ENCODE results near the gene TP53I11. TPM values are rescaled to one million over a fixed set of nuclear protein-coding genes. Genes with fewer than 3 reads are reported as not detected.
A peak's percentile ranks its signal among the peaks of the same experiment; 100 is the strongest.

The TP53I11 gene
- total RNA-seq, 1 experiment from 2014 or later: 7.7 TPM

DNA sequence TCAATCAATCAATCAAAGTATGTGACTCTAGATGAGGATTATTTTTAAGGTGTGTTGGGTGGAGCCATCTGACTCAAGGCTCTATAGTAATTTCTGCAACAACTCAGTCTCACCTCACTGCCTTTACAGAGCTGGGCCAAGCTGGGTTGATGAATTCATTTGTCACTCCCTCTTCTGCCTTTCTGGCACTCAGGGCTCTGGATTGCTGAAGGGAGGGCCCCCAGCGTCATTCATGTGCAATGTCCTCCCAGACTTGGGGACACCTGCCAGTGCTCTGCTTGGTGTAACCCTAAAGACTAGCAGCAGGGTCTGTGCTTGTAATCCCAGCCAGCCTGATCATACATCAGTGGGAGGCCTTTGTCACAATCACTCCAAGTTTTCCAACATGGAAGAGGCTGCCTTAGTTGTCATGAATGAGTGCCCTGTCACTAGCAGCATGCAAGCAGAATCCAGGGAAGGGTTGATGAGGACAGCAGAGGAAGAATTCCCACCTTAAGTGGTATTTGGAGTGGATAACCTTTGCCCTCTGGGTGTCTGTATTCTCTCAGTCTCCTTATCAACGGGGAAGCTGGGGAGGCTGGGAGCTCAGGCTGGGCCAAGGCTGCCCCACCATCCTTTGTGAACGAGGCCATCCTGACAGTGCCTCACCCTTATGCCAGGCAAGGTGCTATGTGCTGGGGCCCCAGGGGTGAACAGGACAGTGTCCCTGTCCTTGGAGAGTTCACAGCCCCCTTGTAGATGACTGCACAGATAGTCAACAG lies 2.0 kb upstream of the TP53I11 start:
- Mint-ChIP-seq H3K36me3 (ENCODE audit: insufficient read depth, unreplicated experiment) (no peaks in the 10 kb centered on the region), H3K4me3 (ENCODE audit: unreplicated experiment) (no peak overlapping the region), H3K27me3 (ENCODE audit: insufficient read depth, unreplicated experiment) (no peaks in the 10 kb centered on the region), H3K27ac (ENCODE audit: unreplicated experiment) (no peak overlapping the region), H3K9me3 (ENCODE audit: unreplicated experiment) (no peaks in the 10 kb centered on the region), H3K4me1 (ENCODE audit: low read depth, unreplicated experiment) (peaks cover 6% of the 10 kb centered on the region)
- ChIA-PET CTCF (no interaction called here), POLR2A (no interaction called here)
- BruUV-seq (replicated peaks): no TSS peak
- DNase-seq: no peak
- Histone ChIP-seq H3K36me3 (ENCODE audit: control insufficient read depth, insufficient read depth, low read length) (no peaks in the 10 kb centered on the region), H3K4me1 (peaks cover 12% of the 10 kb centered on the region), H3K9me3 (no peaks in the 10 kb centered on the region), H3K4me3 (ENCODE audit: low read depth, low read length) (no peak overlapping the region), H3K27me3 (replicated peaks; ENCODE audit: control insufficient read depth, insufficient read depth, low read length) (no peaks in the 10 kb centered on the region)
- intact Hi-C loops (cut with micrococcal nuclease; ENCODE audit: unreplicated experiment): no loop called here
- TF ChIP-seq, protein P1, sequence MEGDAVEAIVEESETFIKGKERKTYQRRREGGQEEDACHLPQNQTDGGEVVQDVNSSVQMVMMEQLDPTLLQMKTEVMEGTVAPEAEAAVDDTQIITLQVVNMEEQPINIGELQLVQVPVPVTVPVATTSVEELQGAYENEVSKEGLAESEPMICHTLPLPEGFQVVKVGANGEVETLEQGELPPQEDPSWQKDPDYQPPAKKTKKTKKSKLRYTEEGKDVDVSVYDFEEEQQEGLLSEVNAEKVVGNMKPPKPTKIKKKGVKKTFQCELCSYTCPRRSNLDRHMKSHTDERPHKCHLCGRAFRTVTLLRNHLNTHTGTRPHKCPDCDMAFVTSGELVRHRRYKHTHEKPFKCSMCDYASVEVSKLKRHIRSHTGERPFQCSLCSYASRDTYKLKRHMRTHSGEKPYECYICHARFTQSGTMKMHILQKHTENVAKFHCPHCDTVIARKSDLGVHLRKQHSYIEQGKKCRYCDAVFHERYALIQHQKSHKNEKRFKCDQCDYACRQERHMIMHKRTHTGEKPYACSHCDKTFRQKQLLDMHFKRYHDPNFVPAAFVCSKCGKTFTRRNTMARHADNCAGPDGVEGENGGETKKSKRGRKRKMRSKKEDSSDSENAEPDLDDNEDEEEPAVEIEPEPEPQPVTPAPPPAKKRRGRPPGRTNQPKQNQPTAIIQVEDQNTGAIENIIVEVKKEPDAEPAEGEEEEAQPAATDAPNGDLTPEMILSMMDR (IDR thresholded peaks at IDR 0.05; ENCODE audit: insufficient read depth in 1 of 2, low read depth in 1 of 2, low read length in 1 of 2, severe bottlenecking in 1 of 2, unreplicated experiment in 1 of 2): no peak

DNA sequence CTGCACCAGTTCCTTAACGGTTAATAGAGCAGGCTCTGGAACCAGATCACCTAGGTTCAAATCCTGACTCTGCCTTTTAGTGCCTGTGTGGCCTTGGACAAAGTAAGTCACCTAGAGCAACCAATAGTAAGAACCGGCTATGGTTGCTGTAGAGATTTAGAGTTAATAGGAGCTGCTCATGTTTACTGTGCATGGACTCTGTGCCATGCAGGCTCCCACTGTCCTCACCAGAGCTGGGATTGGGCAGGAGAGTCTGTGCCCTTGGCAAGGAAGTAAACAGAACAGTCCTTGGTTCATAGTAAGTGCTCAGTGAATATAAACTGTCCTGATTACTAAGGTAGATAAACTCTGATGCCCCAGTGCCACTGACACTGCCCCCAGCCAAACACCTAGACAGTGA lies 1.4 kb upstream of the TP53I11 start:
- ChIA-PET POLR2A (no interaction called here), CTCF (no interaction called here)
- Mint-ChIP-seq H3K36me3 (ENCODE audit: insufficient read depth, unreplicated experiment) (no peaks in the 10 kb centered on the region), H3K27ac (ENCODE audit: unreplicated experiment) (no peak overlapping the region), H3K9me3 (ENCODE audit: unreplicated experiment) (no peaks in the 10 kb centered on the region), H3K4me3 (ENCODE audit: unreplicated experiment) (no peak overlapping the region), H3K27me3 (ENCODE audit: insufficient read depth, unreplicated experiment) (no peaks in the 10 kb centered on the region), H3K4me1 (ENCODE audit: low read depth, unreplicated experiment) (peaks cover 6% of the 10 kb centered on the region)
- no peak for DNase-seq
- BruUV-seq (replicated peaks): no TSS peak
- Histone ChIP-seq H3K36me3 (ENCODE audit: control insufficient read depth, insufficient read depth, low read length) (no peaks in the 10 kb centered on the region), H3K4me1 (peaks cover 12% of the 10 kb centered on the region), H3K9me3 (no peaks in the 10 kb centered on the region), H3K27me3 (replicated peaks; ENCODE audit: control insufficient read depth, insufficient read depth, low read length) (no peaks in the 10 kb centered on the region), H3K4me3 (ENCODE audit: low read depth, low read length) (no peak overlapping the region)
- intact Hi-C loops (cut with micrococcal nuclease; ENCODE audit: unreplicated experiment): no loop called here
- TF ChIP-seq, protein P1 (IDR thresholded peaks at IDR 0.05; ENCODE audit: insufficient read depth in 1 of 2, low read depth in 1 of 2, low read length in 1 of 2, severe bottlenecking in 1 of 2, unreplicated experiment in 1 of 2): no peak

GRCh38 chr11:44950031-44950624 lies 555 bp downstream of the TP53I11 start:
- TF ChIP-seq, protein P1 (IDR thresholded peaks at IDR 0.05; ENCODE audit: insufficient read depth in 1 of 2, low read depth in 1 of 2, low read length in 1 of 2, severe bottlenecking in 1 of 2, unreplicated experiment in 1 of 2): no peak
- no peaks in the 10 kb centered on the region for H3K27me3 Mint-ChIP-seq (ENCODE audit: insufficient read depth, unreplicated experiment)
- intact Hi-C loops (cut with micrococcal nuclease; ENCODE audit: unreplicated experiment): no loop called here
- no peaks in the 10 kb centered on the region for H3K27me3 ChIP-seq (replicated peaks; ENCODE audit: control insufficient read depth, insufficient read depth, low read length)
- H3K36me3 ChIP-seq (ENCODE audit: control insufficient read depth, insufficient read depth, low read length): no peaks in the 10 kb centered on the region
- ChIA-PET CTCF (interaction anchor here (0.6 kb wide), 1 partner anchor 23 kb away, joined by 5 read pairs; no protein-coding TSS in a partner anchor), POLR2A (no interaction called here)
- H3K4me1 Mint-ChIP-seq (ENCODE audit: low read depth, unreplicated experiment): peaks cover 6% of the 10 kb centered on the region
- BruUV-seq (replicated peaks): no TSS peak
- no peaks in the 10 kb centered on the region for H3K9me3 Mint-ChIP-seq (ENCODE audit: unreplicated experiment)
- peaks cover 8% of the 10 kb centered on the region for H3K4me1 ChIP-seq
- no peaks in the 10 kb centered on the region for H3K36me3 Mint-ChIP-seq (ENCODE audit: insufficient read depth, unreplicated experiment)
- H3K4me3 ChIP-seq (ENCODE audit: low read depth, low read length): peak overlapping the region; percentile 63
- H3K9me3 ChIP-seq: no peaks in the 10 kb centered on the region
- no peak overlapping the region for H3K27ac Mint-ChIP-seq (ENCODE audit: unreplicated experiment)
- peak overlapping the region; percentile 65 for H3K4me3 Mint-ChIP-seq (ENCODE audit: unreplicated experiment)
- peak in 1 of 2 experiments; percentile 21 for DNase-seq
